NCI-H345 (cell line): Measurements from ENCODE around the gene HADH.
A peak's percentile ranks its signal among the peaks of the same experiment; 100 is the strongest.

Experiments
- DNase-seq: peaks from one replicate; lab custom pipeline; 2025; lab: John Stamatoyannopoulos, UW

HADH gene

DNA sequence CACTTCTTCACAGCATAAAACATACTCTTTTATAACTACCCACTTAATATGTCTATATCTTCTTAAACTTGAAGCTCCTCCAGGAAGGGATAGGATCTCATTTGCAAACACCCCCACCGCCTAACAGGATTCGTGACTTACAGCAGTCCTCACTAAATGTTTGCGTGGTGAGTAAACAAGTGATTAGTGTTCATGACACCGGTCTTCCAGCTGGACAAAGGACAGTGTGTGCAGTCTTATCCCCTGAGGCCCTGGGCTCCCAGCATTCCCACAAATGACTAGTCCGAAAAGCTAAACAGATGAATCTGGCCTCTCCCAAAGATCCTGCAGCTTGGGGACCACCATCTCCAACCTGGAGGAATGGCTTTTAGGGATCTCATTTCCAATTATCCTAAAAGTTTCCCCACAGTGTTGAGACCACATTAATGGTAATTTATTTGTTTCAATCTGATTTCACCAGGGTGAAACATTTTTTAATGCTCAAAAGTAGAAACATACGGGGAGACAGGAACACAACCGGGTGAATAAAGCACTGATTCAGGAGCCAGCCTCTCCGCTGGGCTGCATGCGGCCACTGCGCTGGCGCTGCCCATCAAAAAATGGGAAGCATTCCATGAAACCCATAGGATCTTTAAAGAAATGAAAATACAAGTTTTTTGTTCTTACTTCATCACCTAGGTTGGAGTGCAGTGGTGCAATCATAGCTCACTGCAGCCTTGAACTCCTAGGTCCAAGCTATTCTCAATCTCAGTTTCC, 69.2 kb downstream of the HADH start:
- no peak for DNase-seq

DNA sequence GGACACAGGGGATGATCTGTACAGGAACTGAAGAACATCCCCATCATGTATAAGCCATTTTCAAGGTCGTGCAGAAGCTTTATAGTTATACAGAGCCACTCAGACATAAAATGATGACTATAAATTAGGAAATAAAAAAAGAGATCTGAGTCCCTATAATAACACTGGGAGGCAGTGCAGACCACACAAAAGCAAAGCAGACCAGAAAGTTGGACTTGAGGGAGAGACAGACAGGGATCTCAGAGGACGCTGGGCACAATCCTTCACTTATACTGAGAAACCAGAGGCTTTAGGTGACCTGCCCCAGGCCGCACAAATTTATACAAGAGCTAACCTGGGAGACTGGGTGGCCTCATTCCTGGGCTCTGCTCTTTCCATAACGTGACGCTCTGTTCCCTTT, 70.5 kb downstream of the HADH start:
- peak; percentile 6 for DNase-seq

DNA sequence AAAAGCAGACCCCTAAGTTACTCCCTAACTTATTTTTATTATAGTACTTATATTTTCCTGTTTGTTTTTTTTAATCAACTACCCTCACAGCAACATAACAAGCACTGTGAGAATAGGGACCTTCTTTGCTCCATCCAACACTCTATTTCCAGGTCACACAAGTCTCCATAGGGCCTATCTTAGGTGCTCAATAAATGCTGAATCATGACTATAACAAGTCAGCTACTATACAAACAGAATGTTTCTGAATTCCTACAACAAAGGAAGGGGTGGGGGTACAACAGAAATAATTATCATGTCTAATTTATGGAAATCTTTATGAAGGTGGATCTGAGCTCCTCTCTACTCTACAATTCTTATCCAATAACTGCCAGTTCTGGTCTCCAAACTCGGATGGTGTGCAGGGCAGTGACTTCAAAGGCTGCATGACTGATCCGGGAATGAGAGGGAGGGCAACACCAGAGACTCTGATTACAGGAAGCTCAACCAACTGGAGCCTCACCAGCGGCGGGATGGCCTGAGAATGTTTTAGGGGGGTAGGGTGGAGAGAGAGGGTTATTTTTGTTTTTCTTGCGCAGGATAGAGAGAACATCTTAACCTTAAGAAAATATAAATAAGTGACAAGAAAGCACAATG, 71.1 kb downstream of the HADH start:
- DNase-seq, result no peak

DNA sequence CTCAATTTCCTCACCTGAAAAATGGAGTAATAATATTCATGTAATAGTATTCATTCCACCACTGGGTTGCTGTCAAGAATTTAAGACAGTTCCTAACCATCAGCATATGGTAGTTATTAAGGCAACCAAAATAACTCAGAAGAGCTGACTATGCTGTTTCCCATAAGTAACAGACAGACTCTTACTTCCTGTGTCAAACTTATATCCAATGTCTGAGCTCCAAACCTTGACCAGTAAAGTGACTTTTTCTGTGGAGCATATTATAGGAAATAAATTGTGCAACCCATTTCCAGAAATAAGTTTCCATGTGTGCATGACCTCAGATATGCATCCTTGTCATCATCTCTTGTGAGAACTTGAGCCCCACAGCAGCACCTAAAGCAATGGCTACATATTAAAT, 78.8 kb downstream of the HADH start:
- DNase-seq, result no peak

DNA sequence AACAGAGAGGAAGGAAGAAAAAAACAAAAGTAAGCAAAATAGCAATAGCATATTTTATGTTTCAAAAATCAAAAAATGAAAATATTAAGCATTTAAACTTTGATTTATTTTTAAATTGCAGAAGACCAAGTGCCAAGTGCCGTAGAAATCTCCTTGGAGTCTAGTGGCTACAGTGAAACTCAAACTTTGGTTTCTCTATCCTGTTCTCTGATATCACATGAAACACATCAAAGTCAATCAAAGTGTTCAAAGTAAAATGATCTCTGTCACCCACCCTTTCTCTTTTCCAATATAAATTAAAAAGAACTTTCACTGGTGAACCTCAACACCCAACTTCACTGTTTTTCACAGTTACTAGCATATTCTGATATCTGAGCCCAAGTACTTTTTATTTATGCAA, 81.1 kb downstream of the HADH start:
- DNase-seq, result no peak

DNA sequence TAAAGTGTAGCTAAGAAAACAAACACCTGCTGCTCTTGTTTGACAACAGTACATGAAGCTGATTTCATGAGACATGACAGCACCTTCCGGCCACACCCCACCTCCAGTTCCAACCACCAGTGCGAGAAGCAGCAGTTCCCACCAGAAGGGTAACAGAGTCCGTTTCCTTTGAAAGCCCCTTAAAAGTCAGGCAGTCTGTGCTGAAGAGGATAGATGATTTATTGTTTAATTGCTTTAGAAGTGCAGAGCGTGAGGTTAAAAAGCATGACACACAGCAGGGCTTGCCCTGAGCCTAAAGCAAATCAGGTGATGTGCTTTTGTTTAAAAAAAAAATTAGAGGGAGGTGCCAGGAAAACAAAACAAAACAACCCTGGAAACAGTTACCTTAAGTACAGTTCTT, 82.6 kb downstream of the HADH start:
- DNase-seq, result peak; percentile 79

DNA sequence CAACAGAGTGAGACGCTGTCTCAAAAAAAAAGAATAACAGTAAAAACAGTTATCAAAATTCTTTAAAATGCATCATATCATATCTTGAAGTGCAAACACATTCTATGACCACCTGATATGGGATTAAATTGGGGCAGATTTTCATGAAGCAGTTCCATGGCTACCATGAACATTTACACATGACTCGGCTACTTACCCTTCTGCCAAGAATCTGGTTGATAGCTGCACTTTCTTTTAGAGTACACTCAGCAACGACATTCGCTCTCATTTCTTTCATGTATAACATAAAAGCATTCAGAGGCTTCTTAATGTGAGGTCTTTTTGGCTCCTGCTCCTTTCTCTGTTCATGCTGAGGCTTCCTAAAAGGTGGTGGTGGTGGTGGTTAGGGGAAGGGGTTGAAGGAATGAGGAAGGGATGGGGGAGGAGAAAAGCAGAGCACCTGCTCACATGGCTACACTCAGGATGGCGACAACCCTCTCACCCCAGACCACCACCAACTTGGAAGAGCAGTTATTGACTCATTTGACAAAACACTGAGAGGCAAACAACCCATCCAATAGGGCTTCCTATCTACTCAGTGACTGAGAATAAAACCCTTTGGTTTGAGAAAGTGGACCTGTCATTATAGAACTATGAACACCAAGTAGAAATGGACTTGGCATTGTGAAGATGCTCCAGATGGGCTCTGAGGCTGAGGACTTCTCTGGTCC, 88.5 kb downstream of the HADH start:
- no peak for DNase-seq

DNA sequence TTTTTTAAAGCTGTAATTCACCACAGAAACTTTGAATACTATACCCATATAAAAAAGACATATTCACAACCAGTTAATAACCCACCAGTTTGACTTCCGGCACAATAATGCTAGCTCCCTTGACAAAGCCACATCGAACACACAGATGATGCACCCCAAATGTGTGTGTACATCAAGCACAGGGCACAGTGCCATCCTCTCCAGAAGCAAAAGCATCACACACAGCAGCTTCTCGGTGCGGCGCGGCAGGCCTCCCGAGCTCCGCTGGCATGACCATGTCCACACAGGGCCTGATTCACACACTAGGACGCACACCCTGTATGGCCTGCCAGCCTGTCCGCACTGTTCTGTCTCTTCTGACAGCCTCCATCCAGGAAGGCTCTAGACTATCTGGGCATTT, 91.1 kb downstream of the HADH start:
- DNase-seq, result no peak

DNA sequence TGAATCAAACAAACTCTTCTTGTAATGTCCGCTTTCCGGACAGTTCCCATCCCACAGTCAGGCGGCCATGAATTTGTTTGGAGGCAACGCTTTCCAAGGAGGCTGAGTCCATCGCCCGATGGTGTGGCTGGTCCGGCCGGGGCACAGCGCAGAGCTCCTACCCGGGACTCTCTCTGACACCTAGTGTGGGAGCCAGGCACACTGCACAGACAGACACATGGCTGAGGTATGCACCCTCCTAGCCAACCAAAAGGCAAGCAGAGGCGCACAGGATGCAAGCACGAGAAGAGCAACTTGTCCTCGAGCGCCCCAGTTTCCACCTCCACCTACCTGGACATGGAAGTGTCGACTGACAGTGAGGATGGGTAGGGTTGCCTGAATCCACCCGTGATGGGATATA, 91.6 kb downstream of the HADH start:
- no peak for DNase-seq
